ENCODE results near the gene TMEM51.

The TMEM51 gene

GRCh38 chr1:15212954-15213291 is 59.4 kb downstream of the TMEM51 start:
- in situ Hi-C loops (cut with MboI; ENCODE audit: low sequenced_read_pairs) = no loop called here

- in situ Hi-C loops (cut with MboI; ENCODE audit: low sequenced_read_pairs) = no loop called here
These were observed 59.8 kb downstream of the TMEM51 start for GRCh38 chr1:15213341-15213821.

GRCh38 chr1:15214527-15214926 is 61.0 kb downstream of the TMEM51 start:
- in situ Hi-C loops (cut with MboI; ENCODE audit: low sequenced_read_pairs) = no loop called here

GRCh38 chr1:15215116-15215515 is 61.6 kb downstream of the TMEM51 start:
- in situ Hi-C loops (cut with MboI; ENCODE audit: low sequenced_read_pairs) = no loop called here

- in situ Hi-C loops (cut with MboI; ENCODE audit: low sequenced_read_pairs) = no loop called here
These were observed 64.1 kb downstream of the TMEM51 start for GRCh38 chr1:15217654-15218053.

DNA sequence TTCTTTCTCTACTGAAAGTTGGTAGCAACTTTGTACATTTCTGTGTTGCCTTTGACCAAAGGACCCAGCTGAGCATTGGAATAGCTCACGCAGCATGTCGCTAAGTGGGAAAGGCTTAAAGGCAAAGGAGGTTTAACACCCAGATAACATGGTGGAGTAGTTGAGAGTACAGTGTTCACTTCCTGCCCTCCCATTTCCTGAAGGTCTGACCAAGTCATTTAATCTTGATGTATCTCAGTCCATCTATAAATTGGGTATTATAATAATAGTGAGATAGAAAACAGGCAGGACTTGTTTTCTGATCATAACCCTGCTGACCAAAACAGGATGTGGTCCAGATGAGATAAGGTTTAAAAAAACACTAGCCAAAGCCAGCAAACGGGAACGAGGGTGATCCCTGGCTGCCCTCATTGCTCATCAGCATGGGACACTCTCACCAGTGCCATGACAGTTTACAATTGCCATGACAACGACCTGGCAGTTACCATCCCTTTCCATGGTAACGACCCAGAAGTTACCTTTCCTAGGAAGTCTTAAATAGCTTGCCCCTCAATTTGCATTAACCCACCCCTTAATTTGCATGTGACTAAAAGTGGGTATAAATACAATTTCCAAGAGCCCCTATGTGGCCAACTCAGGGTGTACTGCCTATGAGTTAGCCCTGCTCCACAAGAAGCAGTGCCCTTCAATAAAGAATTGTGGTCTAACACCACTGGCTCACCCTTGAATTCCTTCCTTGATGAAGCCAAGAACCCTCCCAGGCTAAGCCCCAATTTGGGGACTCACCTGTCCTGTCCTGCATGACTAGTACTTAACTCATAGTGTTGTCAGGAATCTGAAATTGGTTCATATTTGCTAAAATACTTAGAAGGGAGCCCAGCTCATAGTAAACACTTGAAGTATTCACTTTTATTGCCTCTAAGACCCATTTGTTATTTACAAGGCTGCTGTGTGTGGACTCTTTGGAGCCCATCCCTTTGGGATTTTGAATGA is 65.0 kb downstream of the TMEM51 start:
- in situ Hi-C loops (cut with MboI; ENCODE audit: low sequenced_read_pairs) = no loop called here

- in situ Hi-C loops (cut with MboI; ENCODE audit: low sequenced_read_pairs) = no loop called here
These were observed 65.9 kb downstream of the TMEM51 start for GRCh38 chr1:15219280-15220023.

- in situ Hi-C loops (cut with MboI; ENCODE audit: low sequenced_read_pairs) = no loop called here
These were observed 66.5 kb downstream of the TMEM51 start for GRCh38 chr1:15220024-15220392.

- in situ Hi-C loops (cut with MboI; ENCODE audit: low sequenced_read_pairs) = no loop called here
These were observed 67.4 kb downstream of the TMEM51 start for GRCh38 chr1:15220825-15221431.

DNA sequence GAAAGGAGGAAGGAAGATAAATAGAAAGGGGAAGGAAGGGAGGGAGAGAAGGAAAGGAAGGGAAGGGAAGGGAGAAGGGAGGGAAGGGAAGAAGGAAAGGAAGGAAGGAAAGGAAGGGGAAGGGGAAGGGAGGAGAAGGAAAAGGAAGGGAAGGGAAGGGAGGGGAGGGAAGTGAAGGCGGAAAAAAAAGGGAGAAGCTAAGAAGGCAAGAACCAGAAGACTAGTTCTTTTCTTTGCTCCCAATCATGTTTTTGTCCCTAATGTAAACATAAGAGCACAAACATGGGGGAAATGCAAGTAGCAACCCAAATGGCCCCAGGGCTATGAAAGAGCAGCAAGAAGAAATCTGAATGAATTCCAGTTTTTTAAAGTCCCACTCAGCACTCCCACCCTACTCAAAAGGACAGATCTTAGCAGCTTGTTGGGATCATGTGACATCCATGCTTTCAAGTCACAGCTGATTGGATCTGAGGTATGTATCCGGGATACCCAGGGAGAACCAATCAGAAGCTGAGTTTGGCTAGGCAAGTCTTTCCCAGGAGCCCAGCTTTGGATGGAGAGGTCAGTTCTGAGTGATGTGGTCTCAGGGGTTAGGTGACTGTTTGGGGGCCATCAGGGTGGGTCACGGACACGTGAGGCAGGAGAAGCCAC is 69.2 kb downstream of the TMEM51 start:
- in situ Hi-C loops (cut with MboI; ENCODE audit: low sequenced_read_pairs) = no loop called here

GRCh38 chr1:15224259-15224869 is 70.8 kb downstream of the TMEM51 start:
- in situ Hi-C loops (cut with MboI; ENCODE audit: low sequenced_read_pairs) = no loop called here

- in situ Hi-C loops (cut with MboI; ENCODE audit: low sequenced_read_pairs) = no loop called here
These were observed 71.4 kb downstream of the TMEM51 start for GRCh38 chr1:15224974-15225373.

DNA sequence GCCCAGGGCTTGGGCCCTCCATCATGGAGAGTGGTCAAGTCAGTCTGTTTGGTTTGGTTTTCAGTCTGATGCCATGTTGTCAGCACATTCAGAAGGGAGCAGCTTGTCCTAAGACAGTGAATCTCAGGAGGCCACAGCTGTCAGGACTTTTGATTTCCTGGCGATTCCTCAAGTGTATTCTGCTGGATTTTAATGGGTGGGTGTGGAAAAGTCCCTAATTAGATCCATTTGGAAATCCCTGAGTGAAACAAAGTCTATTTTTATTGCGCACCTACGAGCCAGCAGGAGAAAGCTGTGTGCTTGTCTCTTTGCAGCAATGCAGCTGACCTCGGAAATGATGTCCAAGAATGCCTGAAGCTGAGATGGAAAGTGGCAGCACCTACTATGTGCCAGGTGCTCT is 71.9 kb downstream of the TMEM51 start:
- in situ Hi-C loops (cut with MboI; ENCODE audit: low sequenced_read_pairs) = no loop called here

DNA sequence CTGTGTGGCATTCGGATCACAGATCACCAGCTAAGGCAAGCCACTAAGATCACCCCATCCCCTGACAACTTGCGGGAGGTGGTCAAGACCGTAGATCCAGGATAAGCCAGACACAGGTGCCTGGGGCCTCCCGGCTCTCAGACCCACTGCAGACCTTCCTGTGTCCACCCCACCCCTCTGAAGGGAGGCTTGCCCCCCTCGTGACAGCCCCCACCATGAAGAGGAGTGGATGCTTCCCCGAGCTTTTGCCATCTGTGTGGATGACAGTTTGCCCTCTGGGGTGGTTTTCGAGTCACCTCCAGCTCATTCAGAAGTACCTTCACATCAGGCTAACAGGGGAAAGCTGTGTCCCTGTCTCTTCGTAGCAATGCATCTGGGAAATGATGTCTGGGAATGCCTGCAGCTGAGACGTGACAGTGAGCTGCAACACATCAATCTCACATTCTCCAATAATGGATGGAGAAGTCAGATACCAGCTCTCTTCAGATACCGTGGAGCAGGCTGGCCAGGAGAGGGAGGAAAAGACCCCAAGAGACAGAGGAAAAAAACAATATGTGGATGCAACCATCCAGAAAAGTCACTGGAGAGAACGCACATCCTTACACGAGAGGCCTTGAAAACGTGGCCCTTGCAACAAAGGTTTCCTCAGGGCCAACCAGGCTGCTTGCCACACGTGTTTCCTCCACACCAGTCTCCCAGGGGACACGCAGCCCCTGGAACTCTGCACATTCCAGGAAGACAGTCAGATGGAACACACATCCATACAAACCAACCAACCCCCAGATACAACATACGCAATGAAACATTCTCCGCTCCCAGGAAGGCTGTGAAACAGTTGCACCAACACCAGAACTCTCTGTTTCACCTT is 73.1 kb downstream of the TMEM51 start:
- in situ Hi-C loops (cut with MboI; ENCODE audit: low sequenced_read_pairs) = no loop called here

DNA sequence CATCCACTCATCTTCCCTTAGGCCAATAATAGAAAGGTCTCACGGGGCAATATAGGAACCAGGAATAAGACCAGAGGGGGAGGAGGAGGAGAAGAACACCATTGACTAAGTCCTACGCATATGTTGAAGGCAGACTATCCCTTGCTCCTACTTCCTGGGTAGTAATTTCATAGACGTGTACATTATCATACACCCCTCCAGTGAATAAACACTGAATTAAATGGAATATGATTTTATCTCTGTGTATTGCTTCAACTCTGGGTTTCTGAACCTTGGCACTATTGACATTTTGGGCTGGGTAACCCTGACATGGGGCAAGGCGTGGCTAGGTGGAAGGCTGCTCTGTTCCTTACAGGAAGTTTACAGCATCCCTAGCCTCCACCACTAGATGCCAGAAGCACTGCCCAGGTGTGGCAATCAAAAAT is 76.2 kb downstream of the TMEM51 start:
- in situ Hi-C loops (cut with MboI; ENCODE audit: low sequenced_read_pairs) = no loop called here

DNA sequence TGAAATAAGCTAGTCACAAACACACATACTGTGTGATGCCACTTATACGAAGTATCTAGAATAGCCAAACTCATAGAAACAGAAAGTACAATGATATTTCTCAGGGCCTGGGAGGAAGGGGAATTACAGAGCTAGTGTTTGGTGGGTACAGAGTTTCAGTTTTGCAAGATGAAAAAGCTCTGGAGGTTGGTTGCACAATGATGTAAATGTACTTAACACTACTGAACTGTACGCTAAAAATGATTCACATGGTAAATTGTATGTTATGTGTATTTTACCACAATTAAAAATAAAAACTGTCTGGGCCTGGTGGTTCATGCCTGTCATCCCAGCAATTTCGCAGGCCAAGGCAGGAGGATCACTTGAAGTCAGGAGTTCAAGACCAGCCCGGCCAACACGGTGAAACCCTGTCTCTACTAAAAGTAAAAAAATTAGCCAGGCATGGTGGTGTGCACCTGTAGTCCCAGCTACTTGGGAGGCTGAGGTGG is 78.2 kb downstream of the TMEM51 start:
- in situ Hi-C loops (cut with MboI; ENCODE audit: low sequenced_read_pairs) = no loop called here

DNA sequence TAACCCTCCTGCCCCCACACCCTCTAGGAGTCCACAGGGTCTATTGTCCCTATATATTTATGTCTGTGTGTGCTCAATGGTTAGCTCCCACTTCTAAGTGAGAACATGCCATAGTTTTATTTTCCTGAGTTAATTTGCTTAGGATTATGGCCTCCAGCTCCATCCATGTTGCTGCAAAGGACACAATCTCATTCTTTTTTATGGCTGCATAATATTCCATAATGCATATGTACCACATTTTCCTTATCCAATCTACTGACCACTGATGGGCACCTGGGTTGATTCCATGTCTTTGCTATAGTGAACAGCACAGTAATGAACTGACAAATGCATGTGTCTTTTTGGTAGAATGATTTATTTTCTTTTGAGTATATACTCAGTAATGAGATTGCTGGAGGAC is 80.1 kb downstream of the TMEM51 start:
- in situ Hi-C loops (cut with MboI; ENCODE audit: low sequenced_read_pairs) = no loop called here

DNA sequence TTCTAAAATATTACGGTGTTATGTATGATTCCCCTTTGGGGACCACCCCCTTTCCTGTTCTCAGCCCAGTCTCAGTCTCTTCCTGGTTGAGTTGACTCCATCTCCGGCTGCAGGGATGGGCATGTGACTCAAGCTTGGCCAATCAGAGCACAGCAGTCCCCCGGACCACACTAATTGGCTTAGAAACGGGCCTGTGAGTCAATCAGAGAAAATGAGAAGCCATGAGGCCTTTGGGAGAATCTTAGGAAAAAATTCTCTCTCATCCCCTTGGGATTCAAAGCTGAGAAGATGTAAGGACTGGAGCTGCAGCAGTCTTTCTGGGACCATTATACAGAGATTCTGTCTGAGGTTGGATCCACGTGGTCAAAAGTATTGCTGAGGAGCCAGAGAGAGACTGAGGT is 82.8 kb downstream of the TMEM51 start:
- in situ Hi-C loops (cut with MboI; ENCODE audit: low sequenced_read_pairs) = no loop called here

- in situ Hi-C loops (cut with MboI; ENCODE audit: low sequenced_read_pairs) = no loop called here
These were observed 83.2 kb downstream of the TMEM51 start for GRCh38 chr1:15236746-15237145.

Data from HL-60/S4 treated with retinoic acid at 250 ng/mL for 4 days and 3 days (cell line).